SK-N-SH (cell line): ENCODE measurements around the gene VLDLR. TPM values are rescaled to one million over a fixed set of nuclear protein-coding genes. Genes with fewer than 3 reads are reported as not detected.

Experiments used
- CTCF ChIA-PET: fragments of 300-600, 350-600 bp; formaldehyde crosslinking; extraction: SDS; loops from one replicate; lab custom pipeline; 2021; lab: Yijun Ruan, JAX
- POLR2A ChIA-PET: fragments of 350-600 bp; sonication (Branson Sonifier 250); formaldehyde crosslinking; extraction: SDS; loops from one replicate; lab custom pipeline; 2020; ENCODE audit warnings: antibody characterized with exemption, inconsistent platforms; lab: Yijun Ruan, JAX
- DNase-seq: peaks from one replicate; pipeline ENCODE4 v3.0.0; 2012
- H2AFZ ChIP-seq: fragments of 200-600 bp; sonication (generic); 2 replicates; pipeline ENCODE4 v1.8.1; 2016; ENCODE audit warnings: antibody characterized with exemption, mild to moderate bottlenecking, low read depth
- H3F3A ChIP-seq: fragments of 200-600 bp; sonication (generic); replicated peaks from 2 replicates; pipeline ENCODE3; 2016; ENCODE audit warnings: antibody characterized with exemption, mild to moderate bottlenecking; ENCODE audit not compliant: insufficient read depth
- H3K27ac ChIP-seq, 2 experiments: fragments of 200-500 bp in 1 of 2; fragments of 200-600 bp in 1 of 2; sonication (Bioruptor generic) in 1 of 2; sonication (generic), shearing (Covaris generic) in 1 of 2; 2 replicates each; pipeline versions ENCODE4 v1.5.1 to v1.6.1; 2014 to 2016; ENCODE audit warnings: low read depth in 2 of 2, inconsistent platforms in 1 of 2, low read length in 1 of 2, mild to moderate bottlenecking in 1 of 2, mixed read lengths in 1 of 2
- H3K27me3 ChIP-seq: fragments of 200-600 bp; sonication (generic), shearing (Covaris generic); 2 replicates; pipeline ENCODE4 v1.6.1; 2016; ENCODE audit warnings: mixed run types; ENCODE audit not compliant: insufficient read depth
- H3K36me3 ChIP-seq, 2 experiments: fragments of 200-500 bp in 1 of 2; fragments of 200-600 bp in 1 of 2; sonication (Bioruptor generic) in 1 of 2; sonication (generic) in 1 of 2; replicated peaks in 1 of 2; 2 replicates each; pipeline versions ENCODE3 to v1.5.1; 2014 to 2016; ENCODE audit warnings: low read length in 1 of 2, mild to moderate bottlenecking in 1 of 2; ENCODE audit not compliant: insufficient read depth in 2 of 2, control insufficient read depth in 1 of 2
- H3K4me1 ChIP-seq, 2 experiments: fragments of 200-500 bp in 1 of 2; fragments of 200-600 bp in 1 of 2; sonication (Bioruptor generic) in 1 of 2; sonication (generic), shearing (Covaris generic) in 1 of 2; 2 replicates each; pipeline versions ENCODE4 v1.5.1 to v1.6.1; 2014 to 2016; ENCODE audit warnings: low read depth in 1 of 2, low read length in 1 of 2, mixed run types in 1 of 2; ENCODE audit not compliant: insufficient read depth in 2 of 2, control insufficient read depth in 1 of 2
- H3K4me2 ChIP-seq: fragments of 200-600 bp; sonication (generic), shearing (Covaris generic); 2 replicates; pipeline ENCODE4 v1.6.1; 2017; ENCODE audit warnings: mixed run types
- H3K4me3 ChIP-seq, 2 experiments: fragments of 200-500 bp in 1 of 2; fragments of 200-600 bp in 1 of 2; sonication (Bioruptor generic) in 1 of 2; sonication (generic), shearing (Covaris generic) in 1 of 2; 2 replicates each; pipeline versions ENCODE4 v1.5.1 to v1.8.1; 2014 to 2016; ENCODE audit warnings: low read depth in 2 of 2, inconsistent platforms in 1 of 2, low read length in 1 of 2, mild to moderate bottlenecking in 1 of 2, mixed read lengths in 1 of 2, moderate library complexity in 1 of 2
- H3K79me2 ChIP-seq: fragments of 200-600 bp; sonication (generic); 2 replicates; pipeline ENCODE4 v1.8.1; 2017; ENCODE audit warnings: mild to moderate bottlenecking; ENCODE audit not compliant: insufficient read depth
- H3K9ac ChIP-seq: fragments of 200-600 bp; sonication (generic); 2 replicates; pipeline ENCODE4 v1.6.1; 2017; ENCODE audit warnings: mixed run types
- H3K9me2 ChIP-seq: fragments of 200-600 bp; sonication (generic); 2 replicates; pipeline ENCODE4 v1.6.1; 2017; ENCODE audit warnings: mixed run types
- H3K9me3 ChIP-seq: fragments of 200-600 bp; sonication (generic); 2 replicates; pipeline ENCODE4 v1.6.1; 2017; ENCODE audit warnings: mixed run types, mild to moderate bottlenecking, moderate library complexity
- H4K20me1 ChIP-seq: fragments of 200-600 bp; sonication (generic); 2 replicates; pipeline ENCODE4 v1.6.1; 2017; ENCODE audit warnings: mild to moderate bottlenecking, mixed run types; ENCODE audit not compliant: insufficient read depth
- ELF1 ChIP-seq: IDR thresholded peaks from 2 replicates; pipeline ENCODE4 v1.4.0; 2012
- EZH2phosphoT487 ChIP-seq: fragments of 200-600 bp; sonication (generic); IDR thresholded peaks from 2 replicates; pipeline ENCODE4 v1.6.1; 2017; ENCODE audit warnings: low read depth, mixed run types, mild to moderate bottlenecking, antibody characterized with exemption, moderate library complexity, borderline replicate concordance
- FOSL2 ChIP-seq: IDR thresholded peaks from 2 replicates; pipeline ENCODE4 v1.4.0; 2012; ENCODE audit warnings: low read depth, mild to moderate bottlenecking, moderate library complexity, borderline replicate concordance
- FOXM1 ChIP-seq: IDR thresholded peaks from 2 replicates; pipeline ENCODE4 v1.4.0; 2012; ENCODE audit warnings: low read depth, mild to moderate bottlenecking
- GABPA ChIP-seq: IDR thresholded peaks from 2 replicates; pipeline ENCODE4 v1.4.0; 2012; ENCODE audit warnings: low read depth, mild to moderate bottlenecking
- IRF3 ChIP-seq: fragments of 150-350 bp; IDR thresholded peaks from 2 replicates; pipeline ENCODE4 v1.6.1; 2016; ENCODE audit warnings: mild to moderate bottlenecking, low read depth, low read length
- MAX ChIP-seq: IDR thresholded peaks from 2 replicates; pipeline ENCODE4 v1.4.0; 2012; ENCODE audit warnings: low read depth
- MXI1 ChIP-seq: IDR thresholded peaks from 2 replicates; pipeline ENCODE4 v1.6.1; 2012; ENCODE audit warnings: mild to moderate bottlenecking, low read depth, low read length, improper control_type of control experiment
- NRF1 ChIP-seq: IDR thresholded peaks from 2 replicates; pipeline ENCODE4 v1.6.1; 2012; ENCODE audit warnings: low read depth, mild to moderate bottlenecking, low read length
- PBX3 ChIP-seq: IDR thresholded peaks from 2 replicates; pipeline ENCODE4; 2012
- RCOR1 ChIP-seq: fragments of 150-350 bp; IDR thresholded peaks from 2 replicates; pipeline ENCODE4 v1.6.1; 2017; ENCODE audit warnings: antibody characterized with exemption, low read length
- RFX5 ChIP-seq: IDR thresholded peaks from 2 replicates; pipeline ENCODE4 v1.6.1; 2012; ENCODE audit warnings: mild to moderate bottlenecking, improper control_type of control experiment, low read length
- SIN3A ChIP-seq: IDR thresholded peaks from 2 replicates; pipeline ENCODE4 v1.6.1; 2012; ENCODE audit warnings: low read depth, mild to moderate bottlenecking, low read length, moderate library complexity, borderline replicate concordance
- TAF1 ChIP-seq: IDR thresholded peaks from 2 replicates; pipeline ENCODE4 v1.6.1; 2012; ENCODE audit warnings: low read depth, mild to moderate bottlenecking, low read length, moderate library complexity, borderline replicate concordance
- TCF12 ChIP-seq: IDR thresholded peaks from 2 replicates; pipeline ENCODE4 v1.4.0; 2012
- TEAD4 ChIP-seq: IDR thresholded peaks from 2 replicates; pipeline ENCODE4 v1.4.0; 2012; ENCODE audit warnings: mild to moderate bottlenecking, borderline replicate concordance; ENCODE audit not compliant: insufficient read depth
- USF1 ChIP-seq: IDR thresholded peaks from 2 replicates; pipeline ENCODE4 v1.4.0; 2012; ENCODE audit warnings: low read depth, borderline replicate concordance
- USF2 ChIP-seq: fragments of 150-350 bp; IDR thresholded peaks from 2 replicates; pipeline ENCODE4 v1.6.1; 2017; ENCODE audit warnings: antibody characterized with exemption, low read length, low read depth, borderline replicate concordance
- YY1 ChIP-seq: IDR thresholded peaks from 2 replicates; pipeline ENCODE4 v1.4.0; 2012; ENCODE audit warnings: low read depth, mild to moderate bottlenecking
- ZBTB33 ChIP-seq: IDR thresholded peaks from 2 replicates; pipeline ENCODE4 v1.4.0; 2012; ENCODE audit warnings: low read depth, borderline replicate concordance
- WGBS: methylation state at CpG from one replicate; pipeline ENCODE4 v1.1.6; 2017; ENCODE audit warnings: low lambda C conversion rate; 5-methylcytosine and 5-hydroxymethylcytosine counted together
- polyA plus RNA-seq, 3 experiments: library from polyadenylated mRNA; depleted of rRNA; stranded (reverse); fragments of >200 nt; gene quantifications; 2 replicates each; pipeline ENCODE4 v1.2.3, GENCODE V29; 2012

Gene VLDLR
- polyA plus RNA-seq, 1 of the 3 experiments (the other 2 are of a cell fraction) = 9.2 TPM

GRCh38 chr9:2630158-2630557 is 8.6 kb downstream of the VLDLR start:
- no peak overlapping the region for H3K27ac ChIP-seq
- WGBS = 88% methylated on average over 2 of the region's 2 CpGs
- CTCF ChIA-PET = no interaction called here
- H3K4me2 ChIP-seq = no peak overlapping the region
- H3K27me3 ChIP-seq = no peaks in the 10 kb centered on the region
- no peak overlapping the region for H3K9ac ChIP-seq
- H3K4me1 ChIP-seq = no peaks in the 10 kb centered on the region; a peak in 1 of 4 replicates
- no peak for DNase-seq
- no peaks in the 10 kb centered on the region for H3K36me3 ChIP-seq
- H3K9me2 ChIP-seq = no peaks in the 10 kb centered on the region
- H3K4me3 ChIP-seq = no peak overlapping the region
- POLR2A ChIA-PET = no interaction called here
- no peaks in the 10 kb centered on the region; the same call in 1 of the 2 replicates for H3K79me2 ChIP-seq
- TF ChIP-seq MAX (no peak), GABPA (no peak)
- no peaks in the 10 kb centered on the region for H3K9me3 ChIP-seq
- H2AFZ ChIP-seq = no peak overlapping the region
- H3F3A ChIP-seq = no peaks in the 10 kb centered on the region
- H4K20me1 ChIP-seq = no peaks in the 10 kb centered on the region

GRCh38 chr9:2631263-2631662 is 9.7 kb downstream of the VLDLR start:
- no peaks in the 10 kb centered on the region for H3K9me2 ChIP-seq
- H2AFZ ChIP-seq = no peak overlapping the region
- no peaks in the 10 kb centered on the region for H4K20me1 ChIP-seq
- H3K27me3 ChIP-seq = no peaks in the 10 kb centered on the region
- TF ChIP-seq RFX5 (no peak), PBX3 (no peak), MAX (no peak), FOXM1 (no peak), MXI1 (no peak), ELF1 (no peak), USF2 (no peak), TEAD4 (no peak), EZH2phosphoT487 (no peak), TAF1 (no peak), RCOR1 (no peak), FOSL2 (no peak), ZBTB33 (no peak), IRF3 (no peak), TCF12 (no peak), NRF1 (no peak), USF1 (no peak), SIN3A (no peak), YY1 (no peak)
- H3K4me3 ChIP-seq = no peak overlapping the region
- no peaks in the 10 kb centered on the region; a peak in 1 of 4 replicates for H3K4me1 ChIP-seq
- no peak overlapping the region for H3K9ac ChIP-seq
- no peak for DNase-seq
- ChIA-PET POLR2A (no interaction called here), CTCF (no interaction called here)
- WGBS = 76% methylated on average over 1 of the region's 1 CpG
- H3K27ac ChIP-seq = no peak overlapping the region
- no peak overlapping the region for H3K4me2 ChIP-seq
- H3K9me3 ChIP-seq = no peaks in the 10 kb centered on the region
- no peaks in the 10 kb centered on the region; the same call in 1 of the 2 replicates for H3K79me2 ChIP-seq
- peaks cover 0 to 2% of the 10 kb centered on the region in 2 experiments for H3K36me3 ChIP-seq
- H3F3A ChIP-seq = no peaks in the 10 kb centered on the region
